ENCODE measurements around the gene UBAC2. TPM values are rescaled to one million over a fixed set of nuclear protein-coding genes. Genes with fewer than 3 reads are reported as not detected.

UBAC2 gene
- total RNA-seq, 4 donors from 2014 or later, result 41.8 to 51.0 (median 45.5) TPM

DNA sequence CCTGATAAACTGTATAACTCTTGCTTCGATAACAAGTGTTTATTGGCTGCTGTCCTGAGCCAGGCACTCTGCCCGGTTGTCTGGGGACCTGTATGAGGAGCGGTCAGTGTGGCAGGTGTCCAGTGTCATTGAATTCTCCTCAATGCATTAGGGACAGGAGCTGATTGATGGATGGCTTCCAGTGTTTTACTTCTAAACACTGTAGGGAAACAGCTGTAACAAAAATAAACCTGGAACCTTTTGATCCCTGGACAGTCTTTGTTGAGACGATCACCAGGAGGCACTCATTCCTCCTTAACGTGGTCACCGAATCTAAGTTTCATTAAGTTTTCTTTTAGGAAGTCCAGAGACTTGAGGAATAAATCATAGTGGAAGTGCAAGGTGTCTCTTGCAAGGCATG, 17.9 kb downstream of the UBAC2 start:
- TF ChIP-seq, protein P1, sequence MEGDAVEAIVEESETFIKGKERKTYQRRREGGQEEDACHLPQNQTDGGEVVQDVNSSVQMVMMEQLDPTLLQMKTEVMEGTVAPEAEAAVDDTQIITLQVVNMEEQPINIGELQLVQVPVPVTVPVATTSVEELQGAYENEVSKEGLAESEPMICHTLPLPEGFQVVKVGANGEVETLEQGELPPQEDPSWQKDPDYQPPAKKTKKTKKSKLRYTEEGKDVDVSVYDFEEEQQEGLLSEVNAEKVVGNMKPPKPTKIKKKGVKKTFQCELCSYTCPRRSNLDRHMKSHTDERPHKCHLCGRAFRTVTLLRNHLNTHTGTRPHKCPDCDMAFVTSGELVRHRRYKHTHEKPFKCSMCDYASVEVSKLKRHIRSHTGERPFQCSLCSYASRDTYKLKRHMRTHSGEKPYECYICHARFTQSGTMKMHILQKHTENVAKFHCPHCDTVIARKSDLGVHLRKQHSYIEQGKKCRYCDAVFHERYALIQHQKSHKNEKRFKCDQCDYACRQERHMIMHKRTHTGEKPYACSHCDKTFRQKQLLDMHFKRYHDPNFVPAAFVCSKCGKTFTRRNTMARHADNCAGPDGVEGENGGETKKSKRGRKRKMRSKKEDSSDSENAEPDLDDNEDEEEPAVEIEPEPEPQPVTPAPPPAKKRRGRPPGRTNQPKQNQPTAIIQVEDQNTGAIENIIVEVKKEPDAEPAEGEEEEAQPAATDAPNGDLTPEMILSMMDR (IDR thresholded peaks at IDR 0.05), result no peak
- DNase-seq (ENCODE audit: low spot score), result no peak
- ATAC-seq (ENCODE audit: low FRiP score), result no peak

DNA sequence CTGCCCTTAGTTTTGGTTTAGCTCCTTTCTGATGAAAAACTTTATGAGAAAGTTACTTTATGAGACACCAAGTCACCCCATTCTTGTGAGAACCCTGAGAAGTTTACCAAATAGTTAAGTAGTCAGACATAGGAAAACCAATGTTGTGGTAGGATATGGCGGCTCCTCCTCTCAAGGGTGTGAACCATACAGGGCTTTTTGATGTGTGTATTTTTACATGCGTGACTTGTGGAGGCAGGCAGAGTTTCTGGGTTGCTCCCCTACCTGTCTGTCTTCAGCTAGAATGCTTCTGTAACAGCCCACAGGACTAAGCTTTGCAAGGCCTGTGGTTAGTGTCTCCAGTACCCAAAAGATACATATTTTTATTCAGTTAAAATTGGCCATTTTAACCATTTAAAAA, 18.3 kb downstream of the UBAC2 start:
- no peak for DNase-seq (ENCODE audit: low spot score)
- ATAC-seq (ENCODE audit: low FRiP score), result no peak
- TF ChIP-seq, protein P1 (IDR thresholded peaks at IDR 0.05), result no peak

DNA sequence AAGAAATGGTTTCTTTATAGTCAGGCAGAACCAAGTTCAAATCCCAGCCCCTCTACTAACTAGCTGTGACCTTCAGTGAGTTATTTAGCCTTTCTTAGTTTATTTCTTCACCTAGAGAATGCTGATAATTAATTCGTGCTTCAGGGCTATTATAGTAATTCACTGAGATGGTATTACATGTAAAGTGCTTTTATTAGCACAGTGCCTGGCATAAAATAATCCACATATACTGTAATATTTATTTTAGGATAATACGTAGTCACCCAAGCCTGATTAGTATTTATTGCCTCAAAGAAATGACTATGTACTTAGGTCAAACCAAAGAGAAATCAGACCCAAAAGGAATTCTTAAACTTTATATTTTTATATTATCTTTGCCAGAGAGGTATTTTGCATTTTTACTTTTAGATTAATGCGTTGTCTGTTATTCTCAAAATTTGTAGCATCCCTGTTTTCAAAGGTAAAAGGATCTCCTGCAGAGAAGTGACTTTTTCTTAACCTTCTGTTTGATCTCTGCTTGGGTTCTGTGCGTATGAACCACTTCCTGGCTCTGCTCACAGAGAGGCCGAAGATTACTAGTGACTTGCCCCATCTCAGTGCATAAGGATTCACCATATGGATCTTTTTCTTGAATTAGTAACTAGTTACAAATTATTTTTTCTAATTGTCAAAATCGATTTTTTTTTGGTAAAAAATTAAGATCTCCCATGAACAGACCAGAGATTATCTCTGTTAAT, 19.7 kb downstream of the UBAC2 start:
- TF ChIP-seq, protein P1 (IDR thresholded peaks at IDR 0.05), result no peak
- no peak for ATAC-seq (ENCODE audit: low FRiP score)
- no peak for DNase-seq (ENCODE audit: low spot score)

DNA sequence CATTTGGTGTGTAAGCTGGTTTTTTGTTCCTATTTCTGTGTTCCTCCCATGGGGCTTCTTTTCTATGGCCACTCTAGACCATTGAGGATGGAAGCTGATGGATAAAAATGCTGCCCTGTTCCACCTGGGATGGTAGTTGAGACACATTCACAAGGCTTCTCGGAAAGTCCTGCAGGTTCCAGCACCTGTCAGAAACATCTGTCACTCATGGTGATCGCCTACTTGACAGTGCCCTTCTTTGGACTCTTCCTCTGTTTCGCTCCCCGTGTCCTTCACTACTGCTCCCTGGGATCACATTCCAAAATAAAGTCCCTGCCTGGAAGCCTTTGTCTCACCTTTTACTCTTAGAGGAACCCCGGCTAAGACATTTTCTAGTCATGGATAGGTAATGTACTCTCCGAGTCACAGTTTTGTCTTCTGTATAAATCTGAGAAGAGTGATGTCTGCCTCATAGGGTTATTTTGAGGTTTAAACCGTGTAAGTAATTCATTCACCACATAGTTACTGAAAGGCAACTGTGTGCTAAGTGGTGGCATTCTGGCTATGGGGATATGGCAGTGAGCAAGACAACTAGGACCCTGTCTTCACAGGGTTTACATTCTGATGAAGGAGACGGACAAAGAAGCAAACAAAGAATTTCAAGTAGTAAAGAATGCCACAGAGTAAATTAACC, 21.0 kb downstream of the UBAC2 start:
- DNase-seq (ENCODE audit: low spot score), result no peak
- TF ChIP-seq, protein P1 (IDR thresholded peaks at IDR 0.05), result no peak
- ATAC-seq (ENCODE audit: low FRiP score), result no peak

DNA sequence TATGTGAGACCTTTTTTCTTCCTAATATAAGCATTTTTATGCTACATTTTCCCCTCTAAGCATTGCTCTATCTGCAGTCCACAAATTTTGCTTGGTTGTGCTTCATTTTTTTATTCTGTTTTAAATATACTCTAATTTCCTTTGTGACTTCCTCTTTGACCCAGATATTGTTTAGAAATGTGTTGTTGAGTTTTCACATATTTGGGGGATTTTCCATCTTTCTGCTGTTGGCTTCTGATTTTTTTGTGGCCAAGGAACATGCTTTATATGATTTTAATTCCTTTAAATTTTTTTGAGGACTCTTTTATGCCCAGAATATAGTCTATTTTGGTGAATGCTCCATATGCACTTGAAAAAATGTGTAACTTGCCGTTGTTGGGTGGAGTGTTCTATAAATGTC, 22.9 kb downstream of the UBAC2 start:
- TF ChIP-seq, protein P1 (IDR thresholded peaks at IDR 0.05), result no peak
- DNase-seq (ENCODE audit: low spot score) (no peak), ATAC-seq (ENCODE audit: low FRiP score) (no peak)

DNA sequence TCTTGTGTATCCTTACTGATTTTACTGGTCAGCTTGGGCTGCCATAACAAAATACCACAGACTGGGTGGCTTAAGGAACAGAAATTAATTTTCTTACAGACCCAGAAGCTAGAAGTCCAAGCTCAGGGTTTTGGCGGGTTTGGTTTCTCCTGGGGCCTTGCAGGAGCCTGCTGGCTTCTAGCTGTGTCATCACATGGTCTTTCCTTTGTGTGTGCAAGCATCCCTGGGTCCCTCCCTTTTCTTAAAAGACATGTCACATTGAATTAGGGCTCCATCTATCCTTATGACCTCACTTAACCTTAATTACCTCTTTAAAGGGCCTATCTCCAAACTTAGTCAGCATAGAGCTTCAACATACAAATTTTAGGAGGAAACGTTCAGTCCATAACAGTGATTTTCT, 23.4 kb downstream of the UBAC2 start:
- DNase-seq (ENCODE audit: low spot score) (no peak), ATAC-seq (ENCODE audit: low FRiP score) (no peak)
- TF ChIP-seq, protein P1 (IDR thresholded peaks at IDR 0.05), result no peak

DNA sequence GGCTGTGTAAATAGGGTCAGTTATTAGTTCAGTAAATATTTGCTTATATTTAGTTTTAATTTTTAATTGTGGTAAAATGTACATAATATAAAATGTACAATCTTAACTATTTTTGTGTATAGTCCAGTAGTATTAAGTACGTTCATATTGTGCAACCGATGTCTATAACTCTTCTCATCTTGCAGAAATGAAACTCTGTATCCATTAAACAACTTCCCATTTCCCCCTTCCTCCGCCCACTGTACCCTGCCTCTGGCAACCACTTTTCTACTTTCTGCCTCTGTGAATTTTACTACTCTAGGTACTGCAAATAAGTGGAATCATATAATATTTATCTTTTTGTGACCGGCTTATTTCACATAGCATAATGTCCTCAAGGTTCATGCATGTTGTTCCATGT, 24.4 kb downstream of the UBAC2 start:
- ATAC-seq (ENCODE audit: low FRiP score) (no peak), DNase-seq (ENCODE audit: low spot score) (no peak)
- TF ChIP-seq, protein P1 (IDR thresholded peaks at IDR 0.05), result no peak

Data from omental fat pad (tissue), 4 donors.